NCI-H1694 (cell line): ENCODE data around the gene MAMDC4.
"Not testable (repeated sequence)": the region's sequence is repeated elsewhere in the genome, so short reads cannot be mapped to it uniquely, and the experiment has no call there.

Experiments
- DNase-seq: peaks from one replicate; lab custom pipeline; 2025; lab: John Stamatoyannopoulos, UW

MAMDC4 gene

DNA sequence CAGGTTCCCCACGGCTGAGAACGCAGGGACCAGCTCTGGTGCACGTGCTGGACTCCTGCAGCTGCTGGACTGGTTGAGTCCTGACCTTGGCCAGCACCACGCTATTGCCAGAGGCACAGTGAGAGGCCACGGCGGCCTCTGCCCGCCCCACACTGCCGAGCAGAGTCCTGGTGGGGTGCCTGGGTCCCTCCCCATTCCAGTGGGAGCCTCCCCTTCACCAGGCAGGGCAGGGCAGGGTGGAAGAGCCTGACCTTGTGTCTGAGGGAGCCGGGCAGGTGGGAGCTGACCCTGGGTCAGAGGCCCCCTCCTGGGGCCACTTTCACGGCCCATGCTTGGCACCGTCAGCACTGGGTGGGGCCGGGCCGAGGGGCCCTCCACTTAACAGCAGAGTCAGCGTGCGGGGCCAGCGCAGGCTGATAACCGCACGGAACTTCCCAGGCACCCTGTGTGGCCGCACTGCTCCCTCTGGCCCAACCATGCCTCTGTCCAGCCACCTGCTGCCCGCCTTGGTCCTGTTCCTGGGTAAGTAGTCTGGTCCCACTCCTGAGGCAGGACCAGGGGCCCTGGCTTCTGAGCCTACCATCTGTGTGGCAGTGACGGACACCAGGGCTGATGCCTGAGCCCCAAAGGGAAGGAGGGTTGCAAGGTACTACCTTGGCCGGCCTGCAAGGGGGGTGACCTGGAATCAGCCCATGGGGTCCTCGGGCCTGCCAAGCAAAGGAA is at the start of gene MAMDC4:
MAMDC4 (plus strand) TSS at position 406 of the 723 bp plus-strand sequence; CDS start at position 477, 71 bp downstream.
- no peak for DNase-seq

DNA sequence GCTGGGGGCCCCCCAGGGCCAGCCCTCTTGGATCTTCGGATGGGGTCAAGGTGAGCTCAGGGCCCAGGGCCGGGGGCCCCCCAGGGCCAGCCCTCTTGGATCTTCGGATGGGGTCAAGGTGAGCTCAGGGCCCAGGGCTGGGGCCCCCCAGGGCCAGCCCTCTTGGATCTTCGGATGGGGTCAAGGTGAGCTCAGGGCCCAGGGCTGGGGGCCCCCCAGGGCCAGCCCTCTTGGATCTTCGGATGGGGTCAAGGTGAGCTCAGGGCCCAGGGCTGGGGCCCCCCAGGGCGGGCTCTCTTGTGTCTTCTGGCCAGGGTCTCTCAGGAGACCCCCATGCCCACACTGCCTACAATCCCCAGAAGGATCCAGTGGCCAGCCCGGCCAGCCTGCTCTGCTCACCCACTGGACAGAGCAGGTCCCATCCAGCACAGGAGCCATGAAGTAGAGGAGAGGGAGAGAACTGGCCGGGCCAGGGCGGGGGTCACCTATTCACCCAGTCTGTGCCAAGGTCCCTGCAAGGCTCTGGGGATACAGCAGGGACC is 49.1 kb upstream of the MAMDC4 start:
- DNase-seq = not testable (repeated sequence)

DNA sequence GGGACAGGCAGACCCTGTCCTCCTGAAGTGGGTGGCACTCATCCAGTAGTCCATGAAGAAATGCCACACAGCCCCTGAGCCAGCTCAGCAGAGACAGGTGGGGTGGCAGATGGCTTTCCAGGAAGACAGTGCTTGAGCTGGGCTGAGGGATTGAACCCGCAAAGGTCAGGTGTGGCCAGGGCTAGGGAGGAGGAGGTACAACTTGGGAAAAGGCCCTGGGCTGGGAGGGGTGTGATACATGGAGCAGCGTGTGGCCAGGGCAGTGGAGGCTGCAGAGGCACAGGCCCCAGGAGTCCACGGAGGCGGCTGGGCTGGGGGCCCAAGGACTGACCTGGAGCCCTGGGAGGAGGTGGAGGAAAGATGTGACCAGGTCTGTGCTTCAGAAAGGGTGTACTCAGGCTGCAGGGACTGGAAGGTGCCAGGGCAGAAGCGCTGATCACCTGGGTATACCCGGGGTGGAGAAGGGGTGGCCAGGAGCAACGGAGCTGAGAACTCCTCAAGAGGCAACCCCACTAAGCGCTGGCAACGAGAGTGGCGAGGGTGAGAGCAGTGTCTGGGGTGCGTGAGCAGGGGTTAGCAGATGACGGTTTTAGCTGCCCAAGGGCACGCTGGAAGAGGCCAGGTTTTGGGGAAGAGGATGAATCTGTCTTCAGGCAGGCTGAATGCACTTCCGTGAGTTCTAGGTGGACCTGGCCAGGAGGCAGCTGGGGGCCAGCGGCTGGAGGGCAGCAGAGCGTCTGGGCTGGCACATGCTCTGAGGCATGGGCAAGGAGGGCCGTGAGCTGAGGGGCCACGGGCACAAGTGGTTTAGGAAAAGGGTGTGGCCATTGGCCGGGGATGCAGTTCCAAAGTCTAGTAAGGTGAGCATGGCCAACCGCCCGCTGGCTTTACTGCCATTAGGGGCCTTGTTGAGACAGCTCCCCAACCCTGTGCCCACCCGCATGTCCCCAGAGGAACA is 48.3 kb upstream of the MAMDC4 start:
- no peak for DNase-seq

DNA sequence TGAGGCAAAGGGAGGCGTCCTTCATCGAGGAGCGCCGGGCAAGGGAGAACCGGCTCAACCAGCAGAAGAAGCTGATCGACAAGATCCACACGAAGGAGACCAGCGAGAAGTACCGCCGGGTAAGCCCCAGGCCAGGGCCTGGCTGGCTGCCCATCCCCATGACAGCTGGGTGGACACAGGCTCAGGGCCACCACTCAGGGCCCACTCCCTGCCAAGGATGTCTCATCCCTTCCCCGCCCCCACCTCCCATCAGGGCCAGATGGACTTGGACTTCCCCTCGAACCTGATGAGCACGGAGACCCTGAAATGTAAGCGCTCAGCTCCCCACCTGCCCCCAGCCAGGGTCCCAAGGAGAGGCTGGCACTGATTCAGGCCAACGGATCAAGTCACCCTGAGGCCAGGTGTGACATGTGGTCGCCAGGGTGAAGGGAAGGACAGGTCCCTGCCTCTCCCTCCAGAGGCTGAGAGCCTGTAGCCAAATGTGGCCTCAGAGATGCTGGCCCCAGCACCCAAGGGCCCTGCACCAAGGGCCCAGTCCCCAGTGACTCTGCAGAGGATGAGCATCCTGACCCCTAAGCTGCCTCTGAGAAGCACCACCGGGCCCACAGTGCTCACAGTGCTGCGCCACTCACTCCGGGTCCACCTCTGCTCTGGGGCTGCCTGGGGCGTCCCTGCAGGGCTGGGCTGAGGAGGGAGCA is 47.5 kb upstream of the MAMDC4 start:
- no peak for DNase-seq

DNA sequence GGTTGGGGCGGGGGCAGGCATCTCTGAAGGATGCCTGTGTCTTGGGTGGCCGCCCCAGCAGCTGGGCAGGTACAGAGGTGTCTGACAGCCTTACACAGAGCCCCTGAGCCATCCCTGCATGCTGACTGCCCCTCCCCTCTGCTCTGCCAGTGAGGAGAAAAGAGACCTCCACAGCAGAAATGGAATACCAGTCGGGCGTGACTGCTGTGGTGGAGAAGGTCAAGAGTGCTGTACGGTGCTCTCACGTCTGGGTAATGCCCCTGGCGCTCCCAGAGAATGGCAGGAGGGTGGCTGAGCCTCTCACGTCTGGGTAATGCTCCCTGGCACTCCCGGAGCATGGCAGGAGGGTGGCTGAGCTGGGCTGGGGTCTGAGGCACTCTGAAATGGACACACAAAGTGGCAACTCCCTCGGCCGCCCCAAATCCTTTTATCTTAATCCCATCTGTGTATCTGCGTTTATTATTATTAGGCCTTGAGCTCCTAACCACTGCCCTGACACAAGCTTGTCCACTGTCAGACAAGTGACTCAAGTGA is 46.9 kb upstream of the MAMDC4 start:
- DNase-seq = no peak

DNA sequence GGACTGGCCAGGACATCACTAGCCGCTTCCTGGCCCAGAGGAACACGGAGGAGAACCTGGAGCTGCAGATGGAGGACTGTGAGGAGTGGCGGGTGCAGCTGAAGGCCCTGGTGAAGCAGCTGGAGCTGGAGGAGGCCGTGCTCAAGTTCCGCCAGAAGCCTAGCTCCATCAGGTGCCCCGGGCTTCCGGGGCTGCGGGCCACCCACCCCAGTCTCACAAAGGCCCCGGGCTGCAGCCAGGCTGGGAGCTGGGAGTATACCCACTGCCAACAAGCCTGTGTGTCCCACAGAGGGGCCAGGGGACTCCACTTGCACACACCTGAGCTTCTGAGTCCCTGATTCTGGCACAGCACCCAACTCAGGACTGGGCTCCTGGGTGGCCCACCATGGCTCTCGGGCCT is 46.1 kb upstream of the MAMDC4 start:
- DNase-seq = no peak

DNA sequence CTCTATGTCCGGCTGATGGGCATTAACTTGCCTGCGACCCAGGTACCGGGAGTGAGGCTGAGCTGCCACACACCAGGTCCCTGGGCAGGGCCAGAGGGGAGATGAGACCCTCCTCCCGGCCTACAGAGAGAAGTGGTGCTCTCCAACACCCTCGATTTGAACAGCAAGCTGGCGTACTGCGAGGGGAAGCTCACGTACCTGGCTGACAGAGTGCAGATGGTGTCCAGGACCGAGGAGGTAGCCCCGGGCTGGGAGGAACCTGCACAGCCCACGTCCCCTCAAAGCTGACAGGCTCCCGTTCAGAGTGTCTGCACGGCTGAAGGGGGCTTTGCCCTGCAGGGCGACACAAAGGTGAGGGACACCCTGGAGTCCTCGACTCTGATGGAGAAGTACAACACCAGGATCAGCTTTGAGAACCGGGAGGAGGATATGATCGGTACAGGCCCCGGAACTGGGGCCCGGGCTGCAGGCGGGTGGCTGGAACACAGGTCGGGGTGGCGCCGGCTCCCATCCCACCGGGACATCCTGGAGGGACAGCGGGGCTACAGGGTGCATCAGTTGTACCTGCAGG is 45.4 kb upstream of the MAMDC4 start:
- no peak for DNase-seq

DNA sequence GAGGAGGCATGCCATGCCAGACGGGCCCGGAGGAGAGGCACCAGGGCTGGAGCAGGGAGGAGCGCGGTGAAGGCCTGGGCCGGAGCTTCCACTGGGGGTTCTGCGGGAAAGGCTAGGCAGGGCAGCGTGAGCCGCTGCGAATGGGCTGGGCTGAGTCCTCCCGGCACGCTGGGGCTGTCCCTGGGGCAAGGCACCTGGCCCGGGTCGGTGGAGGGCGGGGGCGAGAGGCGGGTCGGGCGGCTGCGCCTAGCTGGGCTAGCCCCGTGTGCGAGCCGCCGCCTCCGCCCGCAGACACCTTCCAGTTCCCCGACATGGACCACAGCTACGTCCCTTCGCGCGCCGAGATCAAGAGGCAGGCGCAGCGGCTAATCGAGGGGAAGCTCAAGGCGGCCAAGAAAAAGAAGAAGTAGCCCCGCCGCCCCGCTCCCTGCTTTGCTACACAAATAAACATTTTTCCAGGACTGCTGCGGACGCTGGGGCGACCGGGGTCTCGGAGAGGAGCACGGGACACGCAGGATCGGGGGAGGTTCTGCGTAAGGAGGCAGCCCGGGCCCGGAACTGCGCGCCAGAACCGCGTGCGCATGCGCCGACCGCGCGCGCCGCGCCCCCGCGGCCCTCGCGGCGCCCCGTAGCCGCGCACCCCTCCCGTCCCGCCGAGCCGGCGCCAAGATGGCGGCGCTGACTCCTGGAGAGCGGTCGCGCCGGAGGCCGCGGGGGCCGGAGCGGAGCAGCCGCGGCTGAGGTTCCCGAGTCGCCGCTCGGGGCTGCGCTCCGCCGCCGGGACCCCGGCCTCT is 44.7 kb upstream of the MAMDC4 start, which contains the start of gene RABL6:
RABL6 (plus strand) TSS at position 668 of the 794 bp plus-strand sequence. CDS start 249 bp downstream, outside the sequence.
- no peak for DNase-seq

DNA sequence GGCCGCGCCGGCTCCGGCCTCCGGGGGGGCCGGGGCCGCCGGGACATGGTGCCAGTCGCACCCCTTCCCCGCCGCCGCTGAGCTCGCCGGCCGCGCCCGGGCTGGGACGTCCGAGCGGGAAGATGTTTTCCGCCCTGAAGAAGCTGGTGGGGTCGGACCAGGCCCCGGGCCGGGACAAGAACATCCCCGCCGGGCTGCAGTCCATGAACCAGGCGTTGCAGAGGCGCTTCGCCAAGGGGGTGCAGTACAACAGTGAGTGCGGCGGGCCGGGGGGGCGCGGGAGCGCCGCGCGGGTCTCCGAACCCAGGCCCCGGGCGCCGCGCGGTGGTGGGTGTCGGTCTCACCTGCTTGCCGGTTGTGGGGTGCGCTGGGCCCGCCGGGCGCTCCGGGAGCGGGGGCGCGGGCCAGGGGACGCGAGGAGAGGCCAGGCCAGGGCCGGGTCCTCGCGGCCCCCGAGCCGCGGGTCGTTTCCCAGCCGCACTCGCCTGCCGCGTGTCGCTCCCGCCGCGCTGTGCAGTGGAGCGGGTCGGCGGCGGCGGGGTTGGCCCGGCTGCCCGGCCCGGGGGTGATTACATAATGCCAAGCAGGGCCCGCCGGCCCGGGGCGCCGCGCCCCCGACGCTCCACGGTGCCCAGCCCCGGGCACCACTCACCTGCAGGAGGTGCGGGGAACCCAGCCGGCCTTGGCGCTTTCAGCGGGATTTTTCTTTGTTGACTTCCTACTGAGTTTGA is 43.9 kb upstream of the MAMDC4 start:
- DNase-seq = no peak

DNA sequence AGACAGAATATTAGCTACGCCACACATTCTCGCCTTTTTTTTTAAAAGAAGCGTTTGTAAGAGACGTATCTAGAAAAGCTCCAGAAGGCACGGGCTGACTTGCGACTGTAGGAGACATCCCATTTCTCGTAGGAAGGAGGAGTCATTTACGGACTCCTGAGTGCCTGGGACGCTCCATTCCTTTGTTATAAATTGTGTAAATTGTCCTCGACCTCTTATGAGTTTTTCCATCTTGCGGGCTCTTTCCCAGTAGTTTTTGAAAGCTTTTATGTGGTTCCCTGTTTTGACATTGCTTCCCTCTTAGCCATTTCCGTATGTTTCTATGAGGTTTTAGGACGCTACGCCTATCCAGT is 43.4 kb upstream of the MAMDC4 start:
- DNase-seq = no peak

DNA sequence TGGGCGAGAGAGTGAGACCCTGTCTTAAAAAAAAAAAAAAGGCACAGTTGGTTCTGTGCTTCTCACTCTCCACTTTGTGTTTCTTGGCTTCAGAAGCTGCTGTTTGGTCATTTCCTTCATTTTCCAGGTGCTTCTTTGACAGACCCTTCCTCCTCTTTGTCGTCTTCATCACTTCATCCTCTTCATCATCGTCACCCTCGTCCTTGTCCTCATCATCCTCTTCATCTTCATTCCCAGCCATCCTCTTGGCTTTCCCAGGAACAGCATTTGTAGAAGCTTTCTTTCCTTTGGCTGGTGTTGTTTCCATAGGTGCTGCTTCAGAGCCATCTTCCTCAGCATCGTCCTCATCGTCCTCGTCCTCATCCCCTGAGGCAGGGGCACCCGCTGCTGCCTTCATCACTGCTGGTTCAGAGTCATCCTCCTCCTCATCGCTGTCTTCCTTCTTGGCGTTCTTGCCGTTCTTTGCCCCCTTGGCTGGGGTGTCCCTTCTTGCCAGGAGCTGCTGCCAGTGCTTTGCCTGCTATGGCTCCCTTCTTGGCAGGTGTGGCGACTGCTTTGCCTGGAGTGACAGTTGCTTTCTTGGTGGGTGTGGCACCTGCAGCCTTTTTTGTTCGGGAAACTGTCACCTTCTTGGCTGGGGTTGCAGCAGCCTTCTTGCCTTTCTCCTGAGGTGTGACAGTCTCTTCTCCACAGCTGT is 37.3 kb upstream of the MAMDC4 start:
- DNase-seq = no peak

DNA sequence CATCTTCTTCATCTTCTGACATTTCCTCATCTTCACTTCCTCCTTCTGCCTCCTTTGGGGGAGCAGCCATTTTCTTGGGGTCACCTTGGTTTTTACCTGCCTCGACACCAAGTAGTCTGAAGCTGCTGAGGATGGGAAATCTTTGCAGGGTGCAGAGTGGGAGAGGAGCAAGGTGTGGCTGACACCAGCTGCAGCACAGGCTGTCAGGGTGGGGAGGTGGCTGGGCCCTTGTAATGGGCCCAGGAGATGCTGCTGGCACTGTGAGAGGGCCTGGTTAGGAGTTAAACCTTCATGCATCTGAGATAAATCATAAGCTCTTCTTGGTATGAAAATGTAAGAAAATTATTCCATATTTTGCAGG is 36.7 kb upstream of the MAMDC4 start:
- no peak for DNase-seq

DNA sequence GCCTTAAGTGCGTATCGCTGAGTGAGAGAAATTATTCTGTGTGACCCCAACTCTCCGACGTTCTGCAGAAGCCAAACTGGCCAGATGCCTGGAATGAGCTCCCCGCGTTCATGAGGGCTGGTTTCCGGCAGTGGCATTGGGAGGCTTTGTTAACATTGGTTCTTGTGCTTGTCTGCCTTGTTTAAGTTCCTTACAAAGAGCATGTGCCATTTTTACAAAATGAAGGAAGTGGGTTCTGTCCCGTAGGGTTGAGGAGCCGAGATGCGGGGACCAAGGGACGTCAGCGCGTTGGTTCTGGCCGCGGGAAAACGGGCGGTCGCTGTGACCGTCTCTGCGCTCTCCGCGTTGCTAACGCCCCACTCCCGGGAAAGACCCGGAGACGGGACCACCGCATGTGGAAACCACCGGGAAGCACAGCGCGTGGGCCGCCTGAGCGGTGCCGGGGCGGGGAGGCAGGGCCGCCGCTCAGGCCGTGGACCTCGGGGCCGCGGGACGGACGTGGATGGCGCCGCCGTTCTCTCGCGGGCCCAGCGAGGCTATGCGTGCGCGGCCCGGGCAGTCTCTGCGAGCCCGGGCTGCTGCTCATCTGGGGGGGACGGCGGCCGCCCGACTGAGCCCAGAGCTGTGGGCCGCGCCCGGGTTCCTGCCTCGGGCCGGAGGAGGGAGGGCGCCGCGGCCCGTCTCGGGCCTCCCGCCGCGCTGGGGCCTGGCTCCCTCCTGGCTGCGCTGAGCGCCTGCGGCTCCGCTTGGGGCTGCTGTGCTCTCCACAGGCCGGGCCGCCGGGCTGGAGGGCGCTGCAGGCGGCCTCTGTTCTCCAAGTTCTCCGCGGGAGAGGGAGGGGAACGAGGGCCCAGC is 30.9 kb upstream of the MAMDC4 start:
- no peak for DNase-seq

DNA sequence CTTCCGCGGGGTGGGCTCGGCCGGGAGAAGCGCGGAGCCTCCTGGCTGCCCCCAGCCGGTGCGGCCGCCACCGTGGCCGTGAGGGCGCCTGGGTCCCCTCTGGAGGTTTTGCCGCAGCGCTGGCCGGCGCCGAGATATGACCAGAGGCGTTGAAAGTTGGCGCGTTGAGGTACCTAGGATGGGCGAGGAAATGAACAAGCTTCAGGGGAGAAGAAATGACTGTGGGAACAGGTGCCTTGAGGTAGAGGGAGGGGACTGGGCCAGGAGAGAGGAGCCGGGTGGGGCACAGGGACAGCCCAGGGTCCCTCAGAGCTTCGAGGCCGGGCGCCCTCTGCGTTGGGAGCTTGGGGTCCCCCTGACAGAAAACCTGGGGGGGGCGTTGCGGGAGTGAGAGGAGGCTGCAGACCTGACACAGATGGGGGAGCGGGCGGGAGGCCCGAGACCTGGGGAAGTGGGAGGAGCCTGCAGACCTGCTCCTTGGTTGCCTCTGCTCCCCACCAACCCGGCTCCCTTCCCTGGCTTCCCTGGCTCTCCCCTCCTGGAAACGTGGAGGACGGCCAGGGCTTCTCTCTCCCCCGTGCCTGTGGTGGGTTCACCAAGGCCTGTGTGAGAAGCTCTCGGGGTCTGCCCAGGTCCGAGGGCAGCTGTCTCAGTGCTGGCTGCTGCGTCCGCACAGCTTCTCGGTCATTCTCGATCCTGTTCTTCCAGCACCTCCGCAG is 30.2 kb upstream of the MAMDC4 start:
- DNase-seq = no peak

DNA sequence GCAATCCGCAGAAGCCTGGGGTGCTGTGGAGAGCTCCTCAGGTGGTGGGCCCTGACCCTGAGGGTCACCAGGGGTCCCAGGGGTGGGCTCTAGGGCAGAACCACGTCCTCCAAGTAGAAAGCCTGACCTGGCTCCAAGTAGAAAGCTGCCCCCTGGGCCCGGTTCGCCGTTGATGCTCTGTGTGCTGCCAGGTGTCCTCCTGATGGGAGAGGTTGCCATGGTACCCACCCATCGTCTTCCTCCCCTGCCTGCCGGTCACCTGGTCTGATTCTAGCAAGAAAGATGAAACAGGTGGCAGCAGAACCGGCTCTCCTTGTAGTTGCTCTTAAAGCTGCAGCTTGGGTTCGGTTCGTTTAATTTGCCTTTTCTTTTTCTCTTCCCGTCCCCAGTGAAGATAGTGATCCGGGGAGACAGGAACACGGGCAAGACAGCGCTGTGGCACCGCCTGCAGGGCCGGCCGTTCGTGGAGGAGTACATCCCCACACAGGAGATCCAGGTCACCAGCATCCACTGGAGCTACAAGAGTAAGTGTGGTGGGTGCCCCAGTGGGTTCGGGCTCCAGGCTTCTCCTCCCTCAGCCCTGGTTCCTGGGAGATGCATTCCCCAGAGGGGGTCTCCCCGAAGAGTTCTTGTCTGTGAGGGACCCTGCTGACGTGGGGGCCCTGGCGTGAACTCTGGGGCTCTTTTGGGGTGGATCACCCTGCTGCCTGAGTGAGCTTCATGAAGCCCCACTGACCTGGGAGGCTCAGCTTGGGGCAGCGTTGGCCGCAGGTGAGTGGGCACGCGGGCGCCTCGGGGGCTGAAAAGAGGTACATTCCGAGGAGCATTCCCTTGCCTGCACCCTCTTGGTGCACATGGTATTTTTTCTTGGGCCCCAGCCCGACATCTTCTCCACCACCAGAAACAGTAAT is 28.8 kb upstream of the MAMDC4 start:
- no peak for DNase-seq

DNA sequence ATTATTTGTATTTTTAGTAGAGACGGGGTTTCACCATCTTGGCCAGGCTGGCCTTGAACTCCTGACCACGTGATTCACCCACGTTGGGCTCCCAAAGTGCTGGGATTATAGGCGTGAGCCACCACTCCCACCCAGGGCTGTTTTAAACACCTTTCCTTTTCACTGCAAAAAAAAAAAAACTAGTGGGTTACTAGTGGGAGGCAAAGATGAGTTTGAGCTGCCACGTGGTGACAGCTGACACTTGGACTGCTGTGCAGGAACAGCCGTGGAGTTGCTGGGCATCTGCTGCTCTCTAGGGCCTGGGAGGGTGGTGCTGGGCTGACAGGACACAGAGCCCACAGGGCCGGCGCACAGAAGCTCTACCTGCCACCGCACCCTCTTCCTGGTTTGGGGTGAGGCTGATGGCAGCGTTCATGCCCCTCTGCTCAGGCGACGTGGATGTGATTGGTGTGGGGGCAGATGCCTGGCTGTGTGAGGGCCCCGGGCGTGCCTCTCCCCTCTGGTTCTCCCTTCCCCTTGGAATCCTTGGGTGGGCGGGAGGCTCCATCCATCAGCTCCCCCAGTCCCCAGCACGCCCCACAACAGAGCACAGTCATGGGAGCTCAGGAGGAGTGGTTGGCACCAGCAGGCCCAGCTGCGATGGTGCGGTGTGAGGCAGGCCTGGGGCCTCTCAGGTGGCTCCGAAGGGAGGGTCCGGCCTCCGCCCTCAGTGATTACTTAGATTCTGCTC is 27.5 kb upstream of the MAMDC4 start:
- no peak for DNase-seq
